NCI-H526 (cell line): ENCODE data around the gene SDCBP2.

Source experiments
- DNase-seq, 2 experiments: peaks; one replicate each; lab custom pipeline; 2025; lab: John Stamatoyannopoulos, UW

SDCBP2 gene

DNA sequence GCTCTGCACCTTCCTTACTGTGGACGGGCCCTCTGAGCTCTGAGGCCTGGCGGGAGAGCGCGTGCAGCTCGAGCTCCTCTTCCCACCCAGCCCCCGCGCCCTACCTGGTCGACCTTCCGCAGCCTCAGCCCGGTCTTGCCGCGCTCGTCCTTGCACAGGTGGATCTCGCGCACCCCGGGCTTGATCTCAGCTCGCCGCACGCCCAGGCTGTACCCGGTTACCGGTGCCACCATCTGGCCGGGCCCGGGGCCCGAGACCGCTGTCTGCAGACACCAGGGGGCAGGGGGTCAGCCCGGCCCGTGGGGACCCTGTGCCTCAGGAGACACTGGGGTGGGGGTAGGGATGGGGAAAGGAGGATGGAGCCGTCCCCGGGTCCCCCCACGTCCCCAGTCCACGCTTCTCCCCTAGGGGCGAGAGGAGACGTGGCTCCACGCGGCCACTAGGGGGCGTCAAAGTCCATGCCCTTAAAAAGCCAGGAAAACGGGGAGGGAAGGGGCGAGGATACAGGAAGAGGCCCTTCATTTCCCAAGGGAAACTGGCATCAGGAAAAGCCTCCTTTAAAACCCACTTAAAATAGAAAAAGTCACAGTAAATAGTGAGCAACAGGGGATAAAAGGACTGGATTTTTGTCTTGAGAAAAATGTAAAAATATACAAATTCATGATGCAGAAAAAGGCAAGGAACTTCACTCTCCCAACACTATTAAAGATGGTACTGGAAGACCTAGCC lies 15.5 kb downstream of the SDCBP2 start:
- peak; percentile 75 to 93 for DNase-seq

DNA sequence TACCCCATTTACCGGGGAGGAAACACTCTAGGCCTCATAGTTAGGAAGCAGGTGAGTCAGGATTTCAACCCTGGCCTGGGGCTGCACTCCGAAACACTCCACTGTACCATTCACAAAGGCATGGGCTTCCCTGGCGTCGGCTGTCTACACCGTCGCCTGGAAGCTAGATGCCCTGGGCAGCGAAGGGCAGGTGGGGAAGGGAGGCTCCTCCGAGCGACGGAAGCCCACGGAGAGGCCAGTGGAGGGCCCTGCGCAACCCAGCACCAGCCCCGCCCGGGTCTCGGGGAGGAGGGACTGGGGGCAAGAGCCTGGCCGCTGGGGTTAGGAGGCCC lies 16.1 kb downstream of the SDCBP2 start:
- no peak for DNase-seq

DNA sequence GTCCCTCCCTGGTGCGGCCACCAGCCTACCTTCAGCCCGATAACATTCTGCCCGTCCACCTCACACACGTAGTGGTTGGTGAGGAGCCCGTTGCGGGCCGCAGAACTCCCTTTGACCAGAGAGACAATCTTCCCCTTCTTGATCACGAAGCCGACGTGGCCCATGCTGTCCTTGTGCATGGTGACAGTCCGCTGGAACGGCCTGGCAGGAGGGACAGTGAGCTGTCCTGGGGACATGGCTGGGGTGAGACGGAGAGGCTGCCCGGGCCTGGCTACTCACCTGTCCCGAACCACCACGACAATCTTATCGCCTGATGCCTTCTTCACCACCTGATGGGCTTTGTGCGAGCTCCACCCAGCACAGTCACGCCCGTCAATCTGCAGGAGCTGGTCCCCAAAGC lies 16.6 kb downstream of the SDCBP2 start:
- DNase-seq, result no peak

DNA sequence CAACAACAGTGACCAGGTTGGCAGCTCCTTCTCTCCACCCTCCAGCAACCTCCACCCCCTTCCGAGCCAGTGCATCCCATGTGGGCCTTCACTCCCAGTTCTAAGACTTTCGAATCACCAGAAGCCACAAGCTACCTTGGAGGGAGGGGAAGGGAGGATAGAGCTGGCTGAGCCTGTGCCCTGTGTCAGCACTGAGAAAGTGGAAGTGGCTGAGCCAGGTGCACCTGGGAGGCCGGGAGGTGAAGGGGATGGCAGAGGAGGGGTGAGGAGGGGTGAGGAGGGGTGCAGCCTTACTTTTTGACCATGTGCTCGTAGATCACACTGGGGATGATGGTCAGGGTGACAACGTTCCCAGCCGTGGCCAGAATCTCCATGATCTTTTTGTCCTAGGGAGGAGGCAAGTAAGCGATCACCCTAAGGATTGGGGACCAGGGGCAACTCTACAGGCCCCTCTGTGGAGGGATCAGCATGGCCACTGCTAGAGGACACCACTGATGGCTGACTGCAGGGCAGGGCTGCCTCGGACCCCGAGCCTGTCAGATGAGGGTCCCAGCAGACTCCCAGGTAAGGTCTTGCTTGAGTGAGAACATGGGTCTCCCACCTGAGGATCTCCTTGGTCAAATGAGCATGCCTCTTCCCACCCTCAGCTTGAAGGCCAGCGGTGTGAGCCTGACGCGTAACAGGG lies 18.3 kb downstream of the SDCBP2 start:
- DNase-seq, result no peak

DNA sequence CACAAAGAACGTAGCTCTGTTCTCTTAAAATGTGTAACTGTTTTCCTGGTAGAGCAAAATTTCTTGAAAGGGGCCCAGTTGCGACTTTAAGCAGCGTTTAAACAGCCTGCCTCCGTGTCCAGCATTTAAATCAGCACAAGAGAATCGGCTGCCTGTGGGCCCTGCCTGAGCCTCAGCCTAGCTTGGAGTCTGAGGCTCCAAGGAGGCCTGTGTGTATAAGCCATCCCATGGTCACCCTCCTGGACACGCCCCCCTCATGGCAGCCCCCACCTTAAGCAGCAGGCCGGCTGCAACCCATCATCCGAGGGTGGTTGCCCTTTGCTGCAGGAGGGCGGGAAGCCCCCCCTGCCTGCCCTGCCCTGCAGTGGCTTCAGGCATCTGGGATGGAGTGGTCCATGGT lies 18.9 kb downstream of the SDCBP2 start:
- DNase-seq, result no peak

DNA sequence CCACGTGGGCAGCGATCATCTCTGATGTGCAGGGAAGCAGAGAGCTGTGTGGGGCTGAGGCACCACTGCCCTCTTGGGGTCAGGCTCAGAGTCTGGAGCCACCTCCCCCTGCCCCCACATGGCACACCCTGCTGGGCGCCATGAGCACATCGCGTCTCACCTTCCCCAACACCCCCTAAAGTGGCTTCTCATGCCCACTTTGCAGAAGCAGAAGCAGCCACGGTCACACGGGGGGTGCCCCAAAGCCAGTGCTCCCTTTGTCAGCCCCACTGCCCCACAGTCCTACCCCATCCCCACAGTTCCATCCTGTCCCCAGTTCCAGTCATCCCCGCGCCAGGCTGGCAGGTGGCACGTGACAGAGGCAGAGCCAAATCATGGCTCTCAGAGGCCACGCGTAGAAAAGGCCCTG lies 19.5 kb downstream of the SDCBP2 start:
- no peak for DNase-seq

DNA sequence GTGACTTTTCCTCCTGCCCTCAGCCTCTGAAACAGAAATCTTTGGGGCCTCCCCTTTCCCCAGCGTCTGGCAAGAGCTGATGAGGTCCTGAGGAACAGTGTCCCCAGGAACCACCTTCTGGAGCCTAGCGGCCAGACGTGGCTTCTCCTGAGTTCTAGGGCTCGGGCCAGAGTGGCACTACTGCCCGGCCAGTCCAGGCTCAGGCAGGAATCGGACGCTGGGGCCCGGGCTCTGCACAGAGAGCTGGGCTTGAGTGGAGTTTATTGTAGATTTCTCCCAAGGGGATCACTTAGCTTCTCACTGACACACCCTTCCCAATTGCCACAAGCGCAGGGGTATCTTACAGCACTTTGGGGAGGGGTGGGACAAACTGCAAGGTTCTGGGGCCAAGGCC lies 20.2 kb downstream of the SDCBP2 start:
- no peak for DNase-seq

DNA sequence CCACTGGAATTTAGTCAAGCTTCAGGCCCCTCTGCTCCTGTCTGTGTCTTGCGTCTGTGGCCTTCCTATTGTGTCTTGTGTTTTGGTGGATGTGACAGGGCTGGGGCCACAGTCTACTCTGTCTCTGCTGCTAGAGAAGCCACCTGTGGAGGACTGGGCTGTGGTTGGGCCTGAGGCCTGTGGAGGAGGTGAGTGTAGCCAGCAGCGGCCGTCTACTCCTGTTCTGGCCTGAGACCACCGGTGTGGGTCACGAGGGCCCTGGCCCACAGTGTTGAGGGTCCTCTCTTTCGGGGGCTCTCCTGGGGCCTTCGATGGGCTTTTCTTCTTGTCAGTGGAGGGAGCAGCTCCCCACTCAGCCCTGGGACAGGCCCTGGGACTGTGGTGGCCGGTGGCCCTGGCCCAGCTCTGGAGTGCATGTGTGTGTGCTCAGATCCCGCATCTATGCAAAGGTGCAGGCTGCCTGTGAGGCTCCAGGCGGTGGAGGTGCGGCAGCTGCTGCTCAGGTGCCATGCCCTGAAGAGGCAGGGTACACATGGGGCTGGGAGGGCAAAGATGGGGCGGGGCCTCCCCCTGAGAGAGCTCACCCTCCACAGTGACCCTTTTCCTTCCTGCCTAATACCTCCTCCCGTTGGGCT lies 20.8 kb downstream of the SDCBP2 start:
- no peak for DNase-seq

DNA sequence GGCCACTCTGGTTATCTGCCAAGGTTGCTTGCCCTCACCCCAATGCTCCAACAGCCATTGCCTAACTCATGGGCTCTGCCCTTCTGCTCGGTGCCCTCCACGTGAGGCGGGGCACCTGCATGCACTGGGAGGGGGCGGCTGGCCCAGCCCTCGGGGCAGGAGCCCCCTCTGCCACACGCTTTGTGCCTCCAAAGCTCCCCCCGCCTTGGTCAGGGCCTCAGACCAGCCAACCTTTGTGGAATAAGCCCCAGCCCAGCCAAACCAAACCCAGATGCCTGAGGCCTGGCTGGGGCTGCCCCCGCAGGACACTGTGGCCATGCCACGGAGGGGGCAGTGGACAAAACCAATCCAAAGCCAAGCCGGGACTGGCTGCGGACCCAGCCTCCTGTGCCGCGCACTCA lies 21.4 kb downstream of the SDCBP2 start:
- no peak for DNase-seq

DNA sequence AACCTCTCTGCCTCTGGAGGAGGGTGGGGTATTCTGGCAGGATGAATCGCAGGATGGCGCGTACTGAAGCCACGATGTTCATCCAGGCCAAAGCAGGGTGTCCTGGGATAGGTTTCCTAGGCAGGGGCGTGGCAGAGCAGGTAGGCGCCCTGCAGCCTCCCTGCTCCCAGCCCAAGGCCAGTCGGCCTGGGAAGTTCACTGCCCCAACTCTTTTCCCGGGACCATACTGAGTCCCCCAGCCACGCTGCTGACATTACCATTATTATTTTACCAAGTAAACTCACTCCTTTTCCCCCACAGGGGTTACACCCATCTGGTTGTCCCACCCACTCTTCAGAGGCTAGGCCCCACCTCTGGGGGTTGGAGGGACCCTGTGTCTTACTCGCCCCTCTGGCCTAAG lies 21.8 kb downstream of the SDCBP2 start:
- DNase-seq, result no peak

DNA sequence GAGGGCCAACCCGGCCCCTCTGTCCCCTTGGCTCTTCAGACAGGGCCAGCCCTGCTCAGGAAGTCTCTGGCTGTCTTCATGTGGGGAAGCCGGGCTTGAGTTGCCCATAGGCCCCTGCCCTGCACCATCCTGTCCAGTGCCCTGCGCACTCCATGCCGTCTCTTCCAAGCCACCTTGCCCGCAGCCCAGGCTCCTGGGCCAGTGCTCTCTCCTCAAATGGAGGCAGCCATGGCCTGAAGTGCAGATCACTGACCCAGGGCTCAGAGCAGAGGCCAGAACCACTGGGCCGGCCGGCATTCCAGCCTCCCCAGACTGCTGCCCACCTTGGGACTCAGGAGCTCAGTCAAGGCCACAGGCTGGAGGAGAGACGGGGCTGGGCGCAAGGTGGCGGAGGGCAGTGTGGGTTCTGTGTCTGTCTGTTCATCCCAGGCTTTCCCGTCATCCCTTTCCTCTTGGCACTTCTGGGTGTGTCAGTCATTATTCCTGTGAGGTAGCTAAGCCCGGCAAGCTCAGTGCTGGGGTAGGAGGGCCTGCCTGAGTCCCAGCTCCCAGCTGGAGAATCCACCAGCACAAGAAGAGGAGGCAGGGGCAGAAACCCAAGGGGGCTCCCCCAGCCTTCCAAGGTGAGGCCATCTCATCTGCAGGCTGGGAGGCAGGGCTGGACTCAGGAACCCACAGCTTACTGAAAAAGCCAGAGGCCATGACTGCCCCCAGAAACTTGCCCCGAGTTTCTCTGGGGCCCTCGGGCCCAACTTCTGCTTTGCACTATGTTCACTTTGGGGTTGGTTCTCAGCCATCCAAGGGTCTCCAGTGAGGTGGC lies 22.4 kb downstream of the SDCBP2 start:
- DNase-seq, result no peak

DNA sequence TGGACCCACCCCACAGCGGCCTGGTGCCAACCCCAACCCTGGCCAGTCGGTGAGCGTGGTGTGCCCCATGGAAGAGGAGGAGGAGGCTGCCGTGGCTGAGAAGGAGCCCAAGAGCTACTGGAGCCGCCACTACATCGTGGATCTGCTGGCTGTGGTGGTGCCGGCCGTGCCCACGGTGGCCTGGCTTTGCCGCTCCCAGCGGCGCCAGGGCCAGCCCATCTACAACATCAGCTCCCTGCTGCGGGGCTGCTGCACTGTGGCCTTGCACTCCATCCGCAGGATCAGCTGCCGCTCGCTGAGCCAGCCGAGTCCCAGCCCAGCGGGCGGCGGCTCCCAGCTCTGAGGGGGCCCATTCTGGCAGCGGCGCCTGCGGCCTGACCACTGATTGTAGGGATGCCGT lies 23.2 kb downstream of the SDCBP2 start:
- DNase-seq, result no peak

DNA sequence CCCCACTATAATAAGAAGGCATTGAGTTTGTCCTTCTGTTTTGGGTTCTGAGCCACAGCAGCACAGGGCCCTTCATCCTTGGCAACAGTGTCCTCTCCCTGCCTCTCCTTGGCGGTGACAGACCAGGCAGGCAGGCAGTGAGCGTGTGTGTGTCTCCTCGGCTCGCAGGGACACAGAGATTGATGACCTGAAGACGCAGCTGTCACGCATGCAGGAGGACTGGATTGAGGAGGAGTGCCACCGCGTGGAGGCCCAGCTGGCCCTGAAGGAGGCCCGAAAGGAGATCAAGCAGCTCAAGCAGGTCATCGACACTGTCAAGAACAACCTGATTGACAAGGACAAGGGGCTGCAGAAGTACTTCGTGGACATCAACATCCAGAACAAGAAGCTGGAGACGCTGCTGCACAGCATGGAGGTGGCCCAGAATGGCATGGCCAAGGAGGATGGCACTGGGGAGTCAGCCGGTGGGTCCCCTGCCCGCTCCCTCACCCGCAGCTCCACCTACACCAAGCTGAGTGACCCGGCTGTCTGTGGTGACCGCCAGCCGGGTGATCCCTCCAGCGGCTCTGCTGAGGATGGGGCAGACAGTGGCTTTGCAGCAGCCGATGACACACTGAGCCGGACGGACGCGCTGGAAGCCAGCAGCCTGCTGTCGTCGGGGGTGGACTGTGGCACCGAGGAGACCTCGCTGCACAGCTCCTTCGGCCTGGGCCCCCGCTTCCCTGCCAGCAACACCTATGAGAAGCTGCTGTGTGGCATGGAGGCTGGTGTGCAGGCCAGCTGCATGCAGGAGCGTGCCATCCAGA lies 24.0 kb downstream of the SDCBP2 start:
- DNase-seq, result no peak

DNA sequence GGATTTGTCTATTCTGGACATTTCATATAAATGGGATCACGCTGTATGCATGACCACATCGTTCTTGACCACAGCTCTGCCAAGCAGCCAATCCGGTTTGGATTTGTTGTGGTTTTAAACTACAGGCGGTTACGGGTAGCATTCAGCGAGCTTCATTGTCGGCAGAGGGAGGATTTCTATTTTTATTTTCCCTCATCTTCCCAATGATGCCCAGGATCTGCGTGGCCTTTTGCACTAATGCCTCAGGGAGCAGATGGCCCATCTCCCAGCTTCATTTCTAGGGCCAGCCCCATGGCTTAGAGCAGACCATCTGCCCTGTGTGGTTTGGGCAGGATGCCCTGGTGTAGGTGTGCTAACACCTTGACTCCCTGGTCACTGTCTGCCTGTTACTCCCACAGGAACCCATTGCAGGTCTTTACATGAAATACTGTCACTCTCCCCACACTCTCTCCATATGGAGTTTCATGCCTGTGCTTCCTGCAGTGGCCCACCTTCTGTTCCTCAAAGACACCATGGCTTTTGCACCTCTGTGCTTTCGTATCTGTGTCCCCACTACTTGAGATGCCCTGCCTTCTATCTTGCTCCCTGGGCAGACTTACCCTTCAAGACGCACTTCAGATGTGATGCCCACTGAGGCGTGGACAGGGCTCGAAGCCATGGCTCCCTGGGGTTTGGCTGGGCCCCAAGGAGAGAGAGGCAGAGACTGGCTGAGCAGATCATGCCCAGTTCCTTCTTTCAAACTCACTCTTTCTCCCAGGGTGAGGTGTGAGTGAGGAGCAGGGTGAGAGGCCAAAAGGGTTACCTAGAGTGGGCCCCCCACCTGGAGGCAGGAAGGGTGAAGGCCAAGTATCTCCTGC lies 26.0 kb downstream of the SDCBP2 start:
- DNase-seq, result peak; percentile 28 to 41

DNA sequence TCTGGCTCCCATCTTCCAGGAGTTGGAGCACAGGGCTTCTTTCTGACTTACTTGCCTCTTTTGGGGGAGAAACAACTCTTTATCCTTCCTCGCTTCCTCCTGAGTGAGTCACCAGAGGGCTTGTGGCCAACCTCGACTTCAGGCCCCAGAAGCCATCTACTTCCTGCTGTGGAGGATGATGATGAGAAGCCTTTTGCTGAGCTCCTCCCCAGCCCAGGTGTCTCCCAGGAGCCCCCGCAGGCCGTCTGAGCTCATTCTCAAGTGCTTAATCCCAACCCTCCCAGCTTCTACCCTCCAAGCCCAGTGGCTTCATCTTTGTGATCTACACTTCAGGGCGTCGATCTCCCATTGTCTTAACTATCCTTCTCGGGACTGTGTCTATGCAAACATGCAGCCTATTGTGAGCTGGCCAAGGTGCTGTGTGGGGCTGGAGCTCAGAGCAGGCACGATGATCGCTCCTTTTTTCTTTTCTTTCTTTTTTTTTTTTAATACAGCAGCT lies 27.9 kb downstream of the SDCBP2 start:
- no peak for DNase-seq

DNA sequence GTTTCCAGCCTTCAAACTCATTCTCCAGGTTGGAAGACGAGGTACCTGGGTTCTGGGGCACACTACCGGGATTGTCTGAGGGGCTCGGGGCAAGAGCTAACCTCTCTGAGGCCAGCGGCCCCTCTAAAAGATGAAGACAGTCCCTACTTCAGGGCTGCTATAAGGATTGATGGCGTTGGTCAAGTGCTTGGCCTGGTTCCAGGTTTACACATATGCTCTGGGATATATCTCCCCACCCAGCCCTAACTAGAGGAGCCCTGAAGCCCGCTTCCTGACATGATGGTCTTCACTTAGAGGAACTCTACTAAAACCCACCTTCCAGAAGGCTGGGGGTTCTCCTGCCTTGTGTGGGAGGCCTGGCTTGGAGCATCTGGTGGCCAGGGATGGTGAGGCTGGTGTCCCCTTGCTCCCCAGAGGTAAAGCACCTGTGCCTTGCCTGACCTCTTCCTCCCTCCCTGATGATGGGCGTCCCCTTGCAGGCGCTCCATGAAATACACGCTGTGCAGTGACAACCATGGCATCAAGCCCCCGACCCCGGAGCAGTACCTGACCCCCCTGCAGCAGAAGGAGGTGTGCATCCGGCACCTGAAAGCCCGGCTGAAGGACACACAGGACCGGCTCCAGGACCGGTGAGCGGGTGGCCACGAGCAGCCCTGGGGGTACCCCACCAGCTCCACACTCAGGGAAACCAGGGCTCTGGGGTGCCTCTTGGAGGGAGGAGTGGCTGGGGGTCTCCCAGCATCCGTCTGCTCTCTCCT lies 28.7 kb downstream of the SDCBP2 start:
- no peak for DNase-seq

DNA sequence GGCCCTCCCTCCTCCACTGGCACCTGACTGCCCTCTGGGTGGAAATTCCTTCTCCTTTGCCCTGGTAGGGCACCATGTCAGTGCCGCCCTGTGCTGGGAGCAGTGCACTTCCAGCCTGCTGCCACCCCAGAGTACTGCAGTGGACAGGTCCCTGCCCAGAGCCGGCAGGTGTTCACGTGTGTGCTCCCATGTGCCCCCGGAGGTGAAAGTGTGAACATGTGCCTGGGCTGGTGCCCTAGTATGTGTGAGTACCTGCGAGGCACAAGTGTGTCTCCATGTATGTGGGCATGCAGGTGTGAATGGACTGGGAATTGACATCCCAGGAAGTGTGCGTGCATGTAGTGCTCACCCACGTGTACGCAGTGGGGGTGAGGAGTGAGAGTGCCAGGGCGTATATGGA lies 29.4 kb downstream of the SDCBP2 start:
- peak in 1 of 2 experiments; percentile 38 for DNase-seq

DNA sequence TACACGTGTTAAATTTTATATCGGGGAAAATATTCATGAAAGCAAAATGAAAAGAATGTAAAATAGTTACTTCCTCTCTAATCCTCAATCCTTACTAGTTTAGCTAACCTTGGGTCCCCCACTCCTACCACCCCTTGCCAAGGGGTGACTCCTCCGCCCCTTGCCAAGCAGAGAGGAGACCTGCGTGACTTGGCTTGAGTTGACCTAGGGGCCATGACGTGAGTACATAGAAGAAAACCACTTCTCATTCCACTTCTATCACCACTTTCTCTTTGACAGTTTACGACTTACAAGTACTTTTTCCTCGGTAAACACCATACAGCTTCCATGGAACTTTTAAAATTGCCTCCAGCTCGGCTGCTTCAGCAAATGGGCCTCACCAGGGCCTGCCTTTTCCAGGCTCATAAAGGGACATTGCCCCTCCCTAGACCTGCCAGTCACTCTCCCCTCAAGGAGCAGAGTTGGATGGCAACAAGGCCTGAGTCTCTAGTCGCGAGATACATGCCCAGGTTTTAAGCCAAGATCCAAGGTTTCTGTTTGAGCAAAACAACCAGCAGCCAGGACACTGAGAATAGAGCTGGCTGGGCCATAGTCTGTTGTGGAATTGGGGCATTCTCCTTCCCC lies 29.9 kb downstream of the SDCBP2 start:
- DNase-seq, result no peak

DNA sequence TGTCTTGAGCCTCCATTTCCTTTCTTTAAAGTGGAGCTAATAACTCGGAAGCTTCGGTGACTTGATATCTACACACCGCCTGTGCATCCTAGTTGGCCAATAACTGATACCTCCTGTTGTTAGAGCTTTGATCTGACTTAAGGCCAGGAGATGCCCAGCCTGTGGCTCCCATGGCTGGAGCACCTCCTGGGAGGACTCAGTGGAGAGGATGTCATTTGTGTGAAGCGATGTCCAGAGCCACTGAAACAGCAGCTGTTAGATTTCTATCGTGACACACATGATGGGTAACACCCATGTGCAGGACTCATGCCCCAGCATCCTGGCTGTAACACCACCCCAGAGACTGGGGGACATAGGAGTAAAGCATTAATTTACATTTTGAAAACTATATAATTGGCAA lies 30.8 kb downstream of the SDCBP2 start:
- DNase-seq, result no peak
